Gastrocnemius medialis (tissue), 4 donors: ENCODE data around the gene DIP2B.

Experiments used
- POLR2A ChIP-seq, 2 donors: fragments of 450-650 bp; IDR thresholded peaks; one replicate each; pipeline ENCODE4 v1.6.1; 2017; ENCODE audit warnings: antibody characterized with exemption in 2 of 2, mild to moderate bottlenecking in 2 of 2, moderate library complexity in 2 of 2
- TF ChIP-seq, protein P1 (sequence below), 5 experiments: fragments of 450-650 bp in 3 of 5; fragments of 200-600 bp in 2 of 5; sonication (generic) in 2 of 5; IDR thresholded peaks in 4 of 5; conservative IDR thresholded peaks in 1 of 5; 1 replicate in 4 of 5; 2 replicates in 1 of 5; pipeline ENCODE4 v1.5.1; 2016 to 2019; ENCODE audit warnings: antibody characterized with exemption in 5 of 5, mild to moderate bottlenecking in 3 of 5, moderate library complexity in 3 of 5

DNA sequence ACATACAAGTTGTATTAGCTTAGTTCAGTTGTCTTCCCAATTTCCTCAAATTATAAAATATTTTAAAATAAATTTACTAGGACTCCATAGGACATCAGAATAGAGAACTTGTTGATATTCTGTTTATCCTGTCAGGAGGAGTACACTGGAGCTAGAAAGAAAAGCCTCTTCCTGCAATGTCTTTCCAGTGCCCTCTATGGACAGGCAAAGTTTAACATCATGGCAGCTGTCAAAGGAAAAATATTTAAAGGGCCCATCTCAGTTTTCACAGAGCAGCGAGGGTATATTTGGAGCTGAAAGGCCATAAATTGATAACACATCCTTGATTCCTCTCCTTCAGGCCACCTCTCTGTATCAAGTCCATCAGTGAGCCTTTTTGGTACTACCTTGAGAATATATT, 19.0 kb downstream of the DIP2B start:
- TF ChIP-seq POLR2A (IDR thresholded peaks at IDR 0.05), result no peak
- TF ChIP-seq, protein P1, sequence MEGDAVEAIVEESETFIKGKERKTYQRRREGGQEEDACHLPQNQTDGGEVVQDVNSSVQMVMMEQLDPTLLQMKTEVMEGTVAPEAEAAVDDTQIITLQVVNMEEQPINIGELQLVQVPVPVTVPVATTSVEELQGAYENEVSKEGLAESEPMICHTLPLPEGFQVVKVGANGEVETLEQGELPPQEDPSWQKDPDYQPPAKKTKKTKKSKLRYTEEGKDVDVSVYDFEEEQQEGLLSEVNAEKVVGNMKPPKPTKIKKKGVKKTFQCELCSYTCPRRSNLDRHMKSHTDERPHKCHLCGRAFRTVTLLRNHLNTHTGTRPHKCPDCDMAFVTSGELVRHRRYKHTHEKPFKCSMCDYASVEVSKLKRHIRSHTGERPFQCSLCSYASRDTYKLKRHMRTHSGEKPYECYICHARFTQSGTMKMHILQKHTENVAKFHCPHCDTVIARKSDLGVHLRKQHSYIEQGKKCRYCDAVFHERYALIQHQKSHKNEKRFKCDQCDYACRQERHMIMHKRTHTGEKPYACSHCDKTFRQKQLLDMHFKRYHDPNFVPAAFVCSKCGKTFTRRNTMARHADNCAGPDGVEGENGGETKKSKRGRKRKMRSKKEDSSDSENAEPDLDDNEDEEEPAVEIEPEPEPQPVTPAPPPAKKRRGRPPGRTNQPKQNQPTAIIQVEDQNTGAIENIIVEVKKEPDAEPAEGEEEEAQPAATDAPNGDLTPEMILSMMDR (IDR thresholded peaks at IDR 0.05 in 4 of 5, conservative IDR thresholded peaks at IDR 0.05 in 1 of 5), result no peak
